Activated CD4-positive, alpha-beta T cell treated with anti-CD3 and anti-CD28 coated beads, Interleukin-2, amount 50 U/mL, for 4 hours (primary cell): Measurements from ENCODE around the gene NRXN3.
"Not testable (repeated sequence)": the region's sequence is repeated elsewhere in the genome, so short reads cannot be mapped to it uniquely, and the experiment has no call there.

Source experiments
- DNase-seq, 2 experiments: peaks; one replicate each; pipeline ENCODE4 v3.0.0-alpha.2; 2020

NRXN3 gene

GRCh38 chr14:78417532-78417931 lies 247.4 kb downstream of the NRXN3 start:
- no peak for DNase-seq

- no peak for DNase-seq
Observed at GRCh38 chr14:78424311-78424710, 254.1 kb downstream of the NRXN3 start.

- DNase-seq, result no peak
Observed at GRCh38 chr14:78425330-78425729, 255.2 kb downstream of the NRXN3 start.

- DNase-seq, result no peak
Observed at GRCh38 chr14:78425782-78426181, 255.6 kb downstream of the NRXN3 start.

- no peak for DNase-seq
Observed at GRCh38 chr14:78432046-78432445, 261.9 kb downstream of the NRXN3 start.

GRCh38 chr14:78437448-78437847 lies 267.3 kb downstream of the NRXN3 start:
- DNase-seq, result not testable (repeated sequence)

GRCh38 chr14:78440356-78440894 lies 270.3 kb downstream of the NRXN3 start:
- no peak for DNase-seq

- no peak for DNase-seq
Observed at GRCh38 chr14:78443834-78444233, 273.7 kb downstream of the NRXN3 start.

GRCh38 chr14:78445275-78445674 lies 275.1 kb downstream of the NRXN3 start:
- no peak for DNase-seq

GRCh38 chr14:78446807-78447206 lies 276.6 kb downstream of the NRXN3 start:
- no peak for DNase-seq

- DNase-seq, result no peak
Observed at GRCh38 chr14:78448164-78449094, 278.3 kb downstream of the NRXN3 start.

- no peak for DNase-seq
Observed at GRCh38 chr14:78450669-78451318, 280.6 kb downstream of the NRXN3 start.

GRCh38 chr14:78451319-78451695 lies 281.1 kb downstream of the NRXN3 start:
- DNase-seq, result no peak

- no peak for DNase-seq
Observed at GRCh38 chr14:78455896-78456435, 285.8 kb downstream of the NRXN3 start.

GRCh38 chr14:78469947-78470346 lies 299.8 kb downstream of the NRXN3 start:
- no peak for DNase-seq

- DNase-seq, result no peak
Observed at GRCh38 chr14:78479127-78479780, 309.1 kb downstream of the NRXN3 start.

- no peak for DNase-seq
Observed at GRCh38 chr14:78484028-78484427, 313.9 kb downstream of the NRXN3 start.

- DNase-seq, result no peak
Observed at GRCh38 chr14:78486081-78486480, 315.9 kb downstream of the NRXN3 start.

- DNase-seq, result no peak
Observed at GRCh38 chr14:78486621-78487020, 316.4 kb downstream of the NRXN3 start.

- not testable (repeated sequence) for DNase-seq
Observed at GRCh38 chr14:78487573-78487972, 317.4 kb downstream of the NRXN3 start.

GRCh38 chr14:78488938-78489337 lies 318.8 kb downstream of the NRXN3 start:
- no peak for DNase-seq

GRCh38 chr14:78491048-78491447 lies 320.9 kb downstream of the NRXN3 start:
- no peak for DNase-seq

- DNase-seq, result no peak
Observed at GRCh38 chr14:78498062-78498595, 328.0 kb downstream of the NRXN3 start.
